ENCODE measurements around the gene MARCHF11.

MARCHF11 gene

DNA sequence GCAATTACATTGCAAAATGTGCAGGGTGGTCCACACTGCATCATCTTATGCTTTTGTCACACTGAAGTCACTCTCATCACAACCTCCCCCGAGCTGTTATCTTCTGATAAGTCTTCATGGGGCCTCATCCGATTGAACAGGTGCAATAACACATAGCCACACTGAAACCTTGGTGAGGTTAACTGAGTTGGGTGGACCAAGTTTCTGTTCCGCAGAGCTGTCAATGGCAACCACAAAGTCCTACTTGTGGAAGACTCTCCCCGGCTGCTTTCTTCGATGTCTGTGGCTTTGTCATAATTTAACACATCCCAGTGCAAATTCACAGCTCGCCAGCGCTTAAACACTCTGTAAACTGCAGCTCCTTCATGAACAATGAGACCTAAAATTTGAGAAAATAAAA, 112.2 kb downstream of the MARCHF11 start:
- Histone ChIP-seq H3K4me3 (replicated peaks; ENCODE audit: low read depth, low read length) (no peak overlapping the region), H3K36me3 (ENCODE audit: control insufficient read depth, insufficient read depth, low read length) (no peaks in the 10 kb centered on the region), H3K27me3 (replicated peaks; ENCODE audit: control insufficient read depth, insufficient read depth, low read length) (no peaks in the 10 kb centered on the region)
- TF ChIP-seq, protein P1, sequence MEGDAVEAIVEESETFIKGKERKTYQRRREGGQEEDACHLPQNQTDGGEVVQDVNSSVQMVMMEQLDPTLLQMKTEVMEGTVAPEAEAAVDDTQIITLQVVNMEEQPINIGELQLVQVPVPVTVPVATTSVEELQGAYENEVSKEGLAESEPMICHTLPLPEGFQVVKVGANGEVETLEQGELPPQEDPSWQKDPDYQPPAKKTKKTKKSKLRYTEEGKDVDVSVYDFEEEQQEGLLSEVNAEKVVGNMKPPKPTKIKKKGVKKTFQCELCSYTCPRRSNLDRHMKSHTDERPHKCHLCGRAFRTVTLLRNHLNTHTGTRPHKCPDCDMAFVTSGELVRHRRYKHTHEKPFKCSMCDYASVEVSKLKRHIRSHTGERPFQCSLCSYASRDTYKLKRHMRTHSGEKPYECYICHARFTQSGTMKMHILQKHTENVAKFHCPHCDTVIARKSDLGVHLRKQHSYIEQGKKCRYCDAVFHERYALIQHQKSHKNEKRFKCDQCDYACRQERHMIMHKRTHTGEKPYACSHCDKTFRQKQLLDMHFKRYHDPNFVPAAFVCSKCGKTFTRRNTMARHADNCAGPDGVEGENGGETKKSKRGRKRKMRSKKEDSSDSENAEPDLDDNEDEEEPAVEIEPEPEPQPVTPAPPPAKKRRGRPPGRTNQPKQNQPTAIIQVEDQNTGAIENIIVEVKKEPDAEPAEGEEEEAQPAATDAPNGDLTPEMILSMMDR (IDR thresholded peaks at IDR 0.05; ENCODE audit: insufficient read depth, low read length, poor library complexity, severe bottlenecking) = no peak
- no peak for DNase-seq (ENCODE audit: extremely low read depth, insufficient read length)

GRCh38 chr5:16066810-16067209, 112.8 kb downstream of the MARCHF11 start:
- no peaks in the 10 kb centered on the region for H3K36me3 ChIP-seq (ENCODE audit: control insufficient read depth, insufficient read depth, low read length)
- no peak overlapping the region for H3K4me3 ChIP-seq (replicated peaks; ENCODE audit: low read depth, low read length)
- no peak for DNase-seq (ENCODE audit: extremely low read depth, insufficient read length)
- H3K27me3 ChIP-seq (replicated peaks; ENCODE audit: control insufficient read depth, insufficient read depth, low read length) = no peaks in the 10 kb centered on the region
- TF ChIP-seq, protein P1 (IDR thresholded peaks at IDR 0.05; ENCODE audit: insufficient read depth, low read length, poor library complexity, severe bottlenecking) = no peak

DNA sequence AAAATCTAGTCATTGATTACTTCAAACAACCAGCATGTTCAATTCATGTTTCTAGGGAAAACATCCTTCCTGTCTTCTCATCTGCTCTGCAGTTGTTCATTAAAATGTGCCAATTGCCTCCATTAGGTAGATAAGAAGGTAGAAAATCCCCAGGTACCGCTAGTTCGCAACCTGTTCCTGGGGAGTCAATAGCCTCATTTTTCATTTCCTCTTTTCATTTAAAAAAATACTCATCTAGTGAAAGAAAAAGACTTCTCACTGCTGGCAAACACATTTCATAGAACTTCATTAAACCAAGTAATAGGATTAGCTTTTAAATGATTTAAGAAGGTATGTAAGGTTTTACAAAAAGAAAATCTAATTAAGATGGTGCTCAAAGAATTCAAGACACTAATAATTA, 113.3 kb downstream of the MARCHF11 start:
- Histone ChIP-seq H3K4me3 (replicated peaks; ENCODE audit: low read depth, low read length) (no peak overlapping the region), H3K27me3 (replicated peaks; ENCODE audit: control insufficient read depth, insufficient read depth, low read length) (no peaks in the 10 kb centered on the region), H3K36me3 (ENCODE audit: control insufficient read depth, insufficient read depth, low read length) (no peaks in the 10 kb centered on the region)
- TF ChIP-seq, protein P1 (IDR thresholded peaks at IDR 0.05; ENCODE audit: insufficient read depth, low read length, poor library complexity, severe bottlenecking) = no peak
- no peak for DNase-seq (ENCODE audit: extremely low read depth, insufficient read length)

GRCh38 chr5:16065831-16066230, 113.8 kb downstream of the MARCHF11 start:
- no peak for DNase-seq (ENCODE audit: extremely low read depth, insufficient read length)
- H3K4me3 ChIP-seq (replicated peaks; ENCODE audit: low read depth, low read length) = no peak overlapping the region
- TF ChIP-seq, protein P1 (IDR thresholded peaks at IDR 0.05; ENCODE audit: insufficient read depth, low read length, poor library complexity, severe bottlenecking) = no peak
- no peaks in the 10 kb centered on the region for H3K36me3 ChIP-seq (ENCODE audit: control insufficient read depth, insufficient read depth, low read length)
- no peaks in the 10 kb centered on the region for H3K27me3 ChIP-seq (replicated peaks; ENCODE audit: control insufficient read depth, insufficient read depth, low read length)

DNA sequence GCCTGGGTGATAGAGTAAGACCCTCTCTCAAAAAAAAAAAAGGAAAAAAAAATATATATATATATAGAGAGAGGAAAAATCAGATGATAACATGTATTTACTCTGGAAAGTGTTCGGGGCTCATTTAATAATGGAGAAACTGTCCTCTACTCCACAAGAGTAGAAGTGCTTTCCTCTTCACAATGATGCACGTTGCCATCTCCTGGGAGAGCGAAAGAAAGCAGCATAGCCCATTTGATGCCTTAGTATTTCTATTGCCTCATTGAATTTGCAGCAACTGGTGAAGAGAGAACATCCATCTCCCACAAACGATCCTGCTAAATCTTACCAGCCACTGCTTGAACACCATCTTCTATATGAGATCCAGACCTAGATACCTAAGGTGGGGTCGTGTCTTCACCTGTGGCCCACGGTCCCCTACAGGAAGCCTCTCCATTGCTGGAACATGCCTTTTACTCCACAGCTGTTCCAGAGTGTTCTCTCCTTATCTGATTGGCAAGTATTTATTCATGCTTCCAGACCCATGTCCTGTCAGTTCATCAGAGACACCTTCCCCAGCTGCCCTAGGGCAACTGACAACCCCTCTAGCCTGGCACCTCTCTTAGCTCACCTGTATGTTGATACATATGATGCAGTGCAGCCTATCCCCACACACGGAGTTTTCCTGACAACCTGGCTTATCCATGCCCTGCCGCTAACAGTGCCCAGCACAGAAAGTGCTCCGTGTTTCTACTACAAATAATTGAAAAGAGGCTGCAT, 115.3 kb downstream of the MARCHF11 start:
- no peaks in the 10 kb centered on the region for H3K36me3 ChIP-seq (ENCODE audit: control insufficient read depth, insufficient read depth, low read length)
- H3K27me3 ChIP-seq (replicated peaks; ENCODE audit: control insufficient read depth, insufficient read depth, low read length) = no peaks in the 10 kb centered on the region
- DNase-seq (ENCODE audit: extremely low read depth, insufficient read length) = no peak
- TF ChIP-seq, protein P1 (IDR thresholded peaks at IDR 0.05; ENCODE audit: insufficient read depth, low read length, poor library complexity, severe bottlenecking) = no peak
- H3K4me3 ChIP-seq (replicated peaks; ENCODE audit: low read depth, low read length) = no peak overlapping the region

Measured in GM06990 (cell line).